ENCODE results near the gene RPUSD2.

RPUSD2 gene

GRCh38 chr15:40550341-40551037, 18.6 kb upstream of the RPUSD2 start:
- H3K4me3 ChIP-seq (ENCODE audit: low read depth, low read length), result no peak overlapping the region
- DNase-seq (ENCODE audit: low read depth), result no peak
- TF ChIP-seq CTCF (conservative IDR thresholded peaks at IDR 0.05; ENCODE audit: low read depth, low read length), result no peak

- DNase-seq (ENCODE audit: low read depth), result no peak
- no peak overlapping the region for H3K4me3 ChIP-seq (ENCODE audit: low read depth, low read length)
- TF ChIP-seq CTCF (conservative IDR thresholded peaks at IDR 0.05; ENCODE audit: low read depth, low read length), result no peak
These were observed 15.0 kb upstream of the RPUSD2 start for GRCh38 chr15:40554161-40554525.

- H3K4me3 ChIP-seq (ENCODE audit: low read depth, low read length), result no peak overlapping the region
- DNase-seq (ENCODE audit: low read depth), result no peak
- no peak for TF ChIP-seq CTCF (conservative IDR thresholded peaks at IDR 0.05; ENCODE audit: low read depth, low read length)
These were observed 13.2 kb upstream of the RPUSD2 start for GRCh38 chr15:40555876-40556275.

GRCh38 chr15:40558952-40559742, 10.0 kb upstream of the RPUSD2 start:
- TF ChIP-seq CTCF (conservative IDR thresholded peaks at IDR 0.05; ENCODE audit: low read depth, low read length), result no peak
- DNase-seq (ENCODE audit: low read depth), result no peak
- no peak overlapping the region for H3K4me3 ChIP-seq (ENCODE audit: low read depth, low read length)

- DNase-seq (ENCODE audit: low read depth), result no peak
- no peak for TF ChIP-seq CTCF (conservative IDR thresholded peaks at IDR 0.05; ENCODE audit: low read depth, low read length)
These were observed 6.4 kb upstream of the RPUSD2 start for GRCh38 chr15:40562691-40563090.

GRCh38 chr15:40563426-40563825, 5.7 kb upstream of the RPUSD2 start:
- DNase-seq (ENCODE audit: low read depth), result no peak
- no peak for TF ChIP-seq CTCF (conservative IDR thresholded peaks at IDR 0.05; ENCODE audit: low read depth, low read length)
- H3K4me3 ChIP-seq (ENCODE audit: low read depth, low read length), result no peak overlapping the region

More at GRCh38 chr15:40562691-40563090, 6.4 kb upstream of the RPUSD2 start:
- no peak overlapping the region for H3K4me3 ChIP-seq (ENCODE audit: low read depth, low read length)
